Measurements from ENCODE around the gene PTPRR. TPM values are rescaled to one million over a fixed set of nuclear protein-coding genes. Genes with fewer than 3 reads are reported as not detected.
A peak's percentile ranks its signal among the peaks of the same experiment; 100 is the strongest.

The PTPRR gene
- total and polyA plus RNA-seq, 2 donors from 2014 or later = 0.50 to 0.86 TPM

DNA sequence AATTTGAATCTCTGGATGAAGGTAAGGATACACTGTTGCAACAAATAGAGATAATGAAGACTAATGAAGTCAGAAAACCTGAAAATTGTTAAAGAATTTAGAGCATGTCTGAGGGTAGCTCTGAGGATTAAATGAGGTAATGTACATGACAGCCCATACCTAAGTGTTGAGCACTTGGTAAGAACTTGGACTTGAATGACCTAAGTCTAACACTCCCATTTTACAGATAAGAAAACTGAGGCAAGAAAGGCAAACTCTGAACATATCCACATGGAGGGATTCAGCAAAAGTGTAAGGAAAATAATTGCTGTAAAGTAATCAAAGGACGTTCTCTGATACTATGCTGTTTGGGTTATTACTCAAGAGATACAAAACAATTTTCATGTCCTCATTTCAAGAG, 312.4 kb downstream of the PTPRR start:
- TF ChIP-seq, protein P1, sequence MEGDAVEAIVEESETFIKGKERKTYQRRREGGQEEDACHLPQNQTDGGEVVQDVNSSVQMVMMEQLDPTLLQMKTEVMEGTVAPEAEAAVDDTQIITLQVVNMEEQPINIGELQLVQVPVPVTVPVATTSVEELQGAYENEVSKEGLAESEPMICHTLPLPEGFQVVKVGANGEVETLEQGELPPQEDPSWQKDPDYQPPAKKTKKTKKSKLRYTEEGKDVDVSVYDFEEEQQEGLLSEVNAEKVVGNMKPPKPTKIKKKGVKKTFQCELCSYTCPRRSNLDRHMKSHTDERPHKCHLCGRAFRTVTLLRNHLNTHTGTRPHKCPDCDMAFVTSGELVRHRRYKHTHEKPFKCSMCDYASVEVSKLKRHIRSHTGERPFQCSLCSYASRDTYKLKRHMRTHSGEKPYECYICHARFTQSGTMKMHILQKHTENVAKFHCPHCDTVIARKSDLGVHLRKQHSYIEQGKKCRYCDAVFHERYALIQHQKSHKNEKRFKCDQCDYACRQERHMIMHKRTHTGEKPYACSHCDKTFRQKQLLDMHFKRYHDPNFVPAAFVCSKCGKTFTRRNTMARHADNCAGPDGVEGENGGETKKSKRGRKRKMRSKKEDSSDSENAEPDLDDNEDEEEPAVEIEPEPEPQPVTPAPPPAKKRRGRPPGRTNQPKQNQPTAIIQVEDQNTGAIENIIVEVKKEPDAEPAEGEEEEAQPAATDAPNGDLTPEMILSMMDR (IDR thresholded peaks at IDR 0.05; ENCODE audit: borderline replicate concordance, extremely low read depth, insufficient read depth) = no peak
- no peaks in the 10 kb centered on the region for H3K36me3 ChIP-seq (ENCODE audit: control insufficient read depth in 2 of 3, insufficient read depth in 3 of 3, low read length in 3 of 3)
- FAIRE-seq = no peak
- no peaks in the 10 kb centered on the region for H3K27me3 ChIP-seq (ENCODE audit: control insufficient read depth, insufficient read depth, low read length)
- DNase-seq = no peak
- no peaks in the 10 kb centered on the region for H3K9me3 ChIP-seq (ENCODE audit: control insufficient read depth in 2 of 3, insufficient read depth in 1 of 3, low read length in 3 of 3)
- intact Hi-C loops (cut with DNase I) = no loop called here
- H3K4me3 ChIP-seq (ENCODE audit: low read length in 3 of 3) = peak overlapping the region in 2 of 3 donors; percentile 51 to 60
- no peaks in the 10 kb centered on the region for H3K4me1 ChIP-seq (ENCODE audit: control insufficient read depth in 2 of 3, insufficient read depth in 2 of 3, low read depth in 1 of 3, low read length in 3 of 3)
- H3K27ac ChIP-seq (ENCODE audit: low read depth in 2 of 2, low read length in 2 of 2) = no peak overlapping the region
- no peak overlapping the region for H3K9ac ChIP-seq (ENCODE audit: low read length in 3 of 3)

DNA sequence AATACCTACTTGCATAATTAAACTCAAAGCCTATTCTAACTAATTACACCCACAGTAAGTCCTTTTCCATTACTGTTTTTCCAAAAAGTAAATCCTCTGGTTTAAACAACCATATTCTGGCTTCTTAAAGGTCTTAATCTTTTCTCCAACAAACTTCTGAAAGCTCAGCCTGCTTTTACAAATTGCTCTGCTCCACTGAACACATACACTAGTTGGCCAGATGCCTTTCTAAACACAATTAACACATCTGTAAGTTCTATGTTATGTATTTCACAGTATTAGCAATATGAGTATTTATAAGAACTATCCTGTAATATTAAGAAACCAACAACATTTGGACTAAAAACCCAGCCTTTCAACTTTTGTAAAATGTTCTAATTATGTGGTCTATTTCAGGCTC, 313.4 kb downstream of the PTPRR start:
- Histone ChIP-seq H3K9me3 (ENCODE audit: control insufficient read depth in 2 of 3, insufficient read depth in 1 of 3, low read length in 3 of 3) (no peaks in the 10 kb centered on the region), H3K4me3 (ENCODE audit: low read length in 3 of 3) (peak overlapping the region in 2 of 3 donors; percentile 26 to 53), H3K27ac (ENCODE audit: low read depth in 2 of 2, low read length in 2 of 2) (peak overlapping the region in 1 of 2 donors; percentile 19), H3K9ac (ENCODE audit: low read length in 3 of 3) (peak overlapping the region in 1 of 3 donors; percentile 45), H3K36me3 (ENCODE audit: control insufficient read depth in 2 of 3, insufficient read depth in 3 of 3, low read length in 3 of 3) (no peaks in the 10 kb centered on the region), H3K4me1 (ENCODE audit: control insufficient read depth in 2 of 3, insufficient read depth in 2 of 3, low read depth in 1 of 3, low read length in 3 of 3) (no peaks in the 10 kb centered on the region), H3K27me3 (ENCODE audit: control insufficient read depth, insufficient read depth, low read length) (no peaks in the 10 kb centered on the region)
- DNase-seq (no peak), FAIRE-seq (no peak)
- TF ChIP-seq, protein P1 (IDR thresholded peaks at IDR 0.05; ENCODE audit: borderline replicate concordance, extremely low read depth, insufficient read depth) = no peak
- intact Hi-C loops (cut with DNase I) = no loop called here

DNA sequence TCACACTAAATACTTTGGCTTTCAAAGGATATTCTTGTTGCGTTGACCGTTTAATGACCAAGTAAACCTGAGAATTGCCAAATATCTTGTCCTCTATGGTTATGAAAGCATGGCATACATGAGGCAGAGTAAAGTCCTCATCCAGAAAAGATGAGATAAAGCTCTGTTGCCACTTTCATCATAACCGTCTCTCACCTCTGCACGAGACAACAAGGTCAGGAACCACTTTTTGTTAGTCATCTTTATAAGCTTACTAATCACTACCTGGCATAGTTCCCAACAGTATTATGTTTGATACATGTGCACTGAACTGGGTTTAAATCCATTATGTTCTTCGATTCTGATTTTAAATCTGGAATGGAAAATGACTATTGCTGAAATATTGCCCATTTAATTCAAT, 314.6 kb downstream of the PTPRR start:
- H3K36me3 ChIP-seq (ENCODE audit: control insufficient read depth in 2 of 3, insufficient read depth in 3 of 3, low read length in 3 of 3) = no peaks in the 10 kb centered on the region
- no peak overlapping the region for H3K9ac ChIP-seq (ENCODE audit: low read length in 3 of 3)
- no peaks in the 10 kb centered on the region for H3K4me1 ChIP-seq (ENCODE audit: control insufficient read depth in 2 of 3, insufficient read depth in 2 of 3, low read depth in 1 of 3, low read length in 3 of 3)
- DNase-seq (no peak), FAIRE-seq (no peak)
- TF ChIP-seq, protein P1 (IDR thresholded peaks at IDR 0.05; ENCODE audit: borderline replicate concordance, extremely low read depth, insufficient read depth) = no peak
- intact Hi-C loops (cut with DNase I) = no loop called here
- peak overlapping the region in 2 of 3 donors; percentile 32 to 39 for H3K4me3 ChIP-seq (ENCODE audit: low read length in 3 of 3)
- no peaks in the 10 kb centered on the region for H3K9me3 ChIP-seq (ENCODE audit: control insufficient read depth in 2 of 3, insufficient read depth in 1 of 3, low read length in 3 of 3)
- peak overlapping the region in 1 of 2 donors; percentile 41 for H3K27ac ChIP-seq (ENCODE audit: low read depth in 2 of 2, low read length in 2 of 2)
- H3K27me3 ChIP-seq (ENCODE audit: control insufficient read depth, insufficient read depth, low read length) = no peaks in the 10 kb centered on the region

DNA sequence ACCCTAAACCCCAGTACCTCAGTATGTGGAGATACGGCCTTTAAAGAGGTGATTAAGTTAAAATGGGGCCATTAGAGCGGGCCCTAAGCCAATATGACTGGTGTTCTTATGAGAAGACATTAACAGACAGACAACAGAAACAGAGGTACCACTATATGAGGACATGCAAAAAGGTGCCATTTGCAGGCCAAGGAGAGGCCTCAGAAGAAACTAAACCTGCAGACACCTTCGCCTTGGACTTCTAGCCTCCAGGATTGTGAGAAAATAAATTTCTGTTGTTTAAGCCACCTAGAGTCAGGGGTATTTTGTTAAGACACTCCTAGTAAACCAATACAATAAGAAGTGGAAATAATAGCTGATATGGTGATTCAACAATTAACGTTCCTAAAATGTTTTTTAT, 315.9 kb downstream of the PTPRR start:
- DNase-seq = no peak
- no peak overlapping the region for H3K27ac ChIP-seq (ENCODE audit: low read depth in 2 of 2, low read length in 2 of 2)

More for the DNA sequence above, 315.9 kb downstream of the PTPRR start:
- no peaks in the 10 kb centered on the region for H3K27me3 ChIP-seq (ENCODE audit: control insufficient read depth, insufficient read depth, low read length)
- H3K9me3 ChIP-seq (ENCODE audit: control insufficient read depth in 2 of 3, insufficient read depth in 1 of 3, low read length in 3 of 3) = no peaks in the 10 kb centered on the region
- intact Hi-C loops (cut with DNase I) = no loop called here
- no peak for FAIRE-seq
- H3K36me3 ChIP-seq (ENCODE audit: control insufficient read depth in 2 of 3, insufficient read depth in 3 of 3, low read length in 3 of 3) = no peaks in the 10 kb centered on the region
- H3K4me1 ChIP-seq (ENCODE audit: control insufficient read depth in 2 of 3, insufficient read depth in 2 of 3, low read depth in 1 of 3, low read length in 3 of 3) = no peaks in the 10 kb centered on the region
- no peak overlapping the region for H3K9ac ChIP-seq (ENCODE audit: low read length in 3 of 3)
- TF ChIP-seq, protein P1 (IDR thresholded peaks at IDR 0.05; ENCODE audit: borderline replicate concordance, extremely low read depth, insufficient read depth) = no peak
- peak overlapping the region in 2 of 3 donors; percentile 14 to 31 for H3K4me3 ChIP-seq (ENCODE audit: low read length in 3 of 3)

All from kidney (tissue), 14 donors.